GM12891 (cell line): ENCODE results near the gene SYNE1.

Experiments used
- PAX5 ChIP-seq: IDR thresholded peaks from 2 replicates; pipeline ENCODE4 v1.6.1; 2011; ENCODE audit warnings: low read length, moderate library complexity, mild to moderate bottlenecking; ENCODE audit not compliant: insufficient read depth, severe bottlenecking
- POLR2A ChIP-seq: IDR thresholded peaks from 2 replicates; pipeline ENCODE4 v1.6.1; 2011; ENCODE audit warnings: low read depth, low read length, control low read depth
- POLR2AphosphoS5 ChIP-seq: IDR thresholded peaks from 2 replicates; pipeline ENCODE4 v1.6.1; 2011; ENCODE audit warnings: low read depth, low read length, control low read depth
- POU2F2 ChIP-seq: IDR thresholded peaks from 2 replicates; pipeline ENCODE4 v1.6.1; 2011; ENCODE audit warnings: low read depth, mild to moderate bottlenecking, control low read depth, low read length, moderate library complexity
- SPI1 ChIP-seq: IDR thresholded peaks from 2 replicates; pipeline ENCODE4 v1.6.1; 2011; ENCODE audit warnings: low read depth, low read length, control low read depth
- TAF1 ChIP-seq: IDR thresholded peaks from 2 replicates; pipeline ENCODE4 v1.6.1; 2011; ENCODE audit warnings: low read depth, low read length, control low read depth

DNA sequence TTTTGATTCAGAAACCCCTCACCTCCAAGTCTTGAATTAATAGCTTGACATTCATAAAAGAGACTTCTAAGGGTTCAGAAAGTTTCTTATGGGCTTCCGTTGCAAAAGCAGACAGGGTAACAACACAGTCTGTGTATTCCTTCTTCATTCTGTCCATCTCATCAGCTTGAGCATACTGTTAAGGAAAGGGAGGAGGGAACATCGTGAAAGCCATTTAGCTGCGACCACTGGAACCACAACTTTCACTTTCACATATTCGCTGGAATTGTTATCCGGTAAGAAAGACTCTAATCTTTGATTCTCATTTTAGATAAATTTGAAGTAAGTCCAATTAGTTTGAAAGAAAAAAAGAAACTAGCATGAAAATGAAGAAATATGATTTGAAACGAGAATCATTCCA, 174.4 kb downstream of the SYNE1 start:
- TF ChIP-seq POLR2A (no peak), TAF1 (no peak), POLR2AphosphoS5 (no peak), SPI1 (no peak), PAX5 (no peak), POU2F2 (no peak)
